UCSD-AML1 (cell line): Measurements from ENCODE around the gene PARD3B.
A peak's percentile ranks its signal among the peaks of the same experiment; 100 is the strongest.

Experiments used
- DNase-seq: peaks from one replicate; lab custom pipeline; 2025; ENCODE audit not compliant: unreplicated experiment; lab: John Stamatoyannopoulos, UW

PARD3B gene

GRCh38 chr2:205658068-205658467 lies 1112.8 kb downstream of the PARD3B start:
- DNase-seq: no peak

GRCh38 chr2:205658572-205658971 lies 1113.3 kb downstream of the PARD3B start:
- no peak for DNase-seq

GRCh38 chr2:205659922-205660321 lies 1114.6 kb downstream of the PARD3B start:
- DNase-seq: no peak

- DNase-seq: peak; percentile 34
Measured at GRCh38 chr2:205660521-205661124, 1115.3 kb downstream of the PARD3B start.

GRCh38 chr2:205661281-205661680 lies 1116.0 kb downstream of the PARD3B start:
- no peak for DNase-seq

- DNase-seq: no peak
Measured at GRCh38 chr2:205662206-205662965, 1117.1 kb downstream of the PARD3B start.

- no peak for DNase-seq
Measured at GRCh38 chr2:205665791-205666190, 1120.5 kb downstream of the PARD3B start.
